K562 (cell line): ENCODE results near the gene PRSS38. TPM values are rescaled to one million over a fixed set of nuclear protein-coding genes. Genes with fewer than 3 reads are reported as not detected.

ENCODE experiments used
- BCL6 ChIP-seq: fragments of 250-450 bp; sonication (Bioruptor Pico); IDR thresholded peaks from 2 replicates; pipeline ENCODE4 v1.4.0; 2020
- KAT8 ChIP-seq: fragments of 450-650 bp; IDR thresholded peaks from 2 replicates; pipeline ENCODE4 v1.6.1; 2016; ENCODE audit warnings: low read depth, mild to moderate bottlenecking
- MLX ChIP-seq, 2 experiments: fragments of 450-650 bp in 1 of 2; sonication (generic) in 1 of 2; formaldehyde crosslinking; conservative IDR thresholded peaks; 2 replicates each; pipeline versions ENCODE4 v1.4.0 to v1.8.1; 2020 to 2022; ENCODE audit warnings: mild to moderate bottlenecking in 1 of 2, missing genetic modification reagents in 1 of 2
- RREB1 ChIP-seq: fragments of 250-450 bp; sonication (Bioruptor Pico); IDR thresholded peaks from 2 replicates; pipeline ENCODE4 v1.4.0; 2020
- polyA plus RNA-seq, 8 experiments: library from polyadenylated mRNA; depleted of rRNA in 4 of 8; stranded (reverse) in 5 of 8; unstranded in 3 of 8; fragments of >200 nt; fragmentation: Nextera tagmentation in 2 of 8; fragmentation: Illumina TruSeq in 1 of 8; extraction: Ambion mirVana in 2 of 8; extraction: Trizol in 1 of 8; gene quantifications; 2 replicates each; pipeline versions ENCODE4 v1.2.1 to v1.2.3, GENCODE V29; 2011 to 2014; ENCODE audit warnings: inconsistent platforms in 1 of 8, missing spikeins in 1 of 8
- total RNA-seq, 7 experiments: library from RNA; depleted of rRNA in 6 of 7; stranded (reverse); fragments of >200 nt in 6 of 7; fragmentation: Illumina TruSeq in 2 of 7; extraction: Trizol in 2 of 7; gene quantifications; 2 replicates each; pipeline versions ENCODE4 v1.2.1 to v1.2.3, GENCODE V29; 2011 to 2021; ENCODE audit warnings: low replicate concordance in 1 of 7

Gene PRSS38
- total and polyA plus RNA-seq, 9 of the 15 experiments (the other 6 are each of a cell fraction or from before 2014, with no cell fraction given), result 0.09 to 0.14 TPM; not detected in 7

GRCh38 chr1:227773558-227773957 lies 41.9 kb upstream of the PRSS38 start (continued):
- TF ChIP-seq RREB1 (CRISPR knock-in tag) (no peak), MLX (CRISPR knock-in tag; conservative IDR thresholded peaks at IDR 0.05) (no peak), BCL6 (CRISPR knock-in tag) (no peak), KAT8 (no peak)
